ENCODE measurements around the gene PELI3.

PELI3 gene

DNA sequence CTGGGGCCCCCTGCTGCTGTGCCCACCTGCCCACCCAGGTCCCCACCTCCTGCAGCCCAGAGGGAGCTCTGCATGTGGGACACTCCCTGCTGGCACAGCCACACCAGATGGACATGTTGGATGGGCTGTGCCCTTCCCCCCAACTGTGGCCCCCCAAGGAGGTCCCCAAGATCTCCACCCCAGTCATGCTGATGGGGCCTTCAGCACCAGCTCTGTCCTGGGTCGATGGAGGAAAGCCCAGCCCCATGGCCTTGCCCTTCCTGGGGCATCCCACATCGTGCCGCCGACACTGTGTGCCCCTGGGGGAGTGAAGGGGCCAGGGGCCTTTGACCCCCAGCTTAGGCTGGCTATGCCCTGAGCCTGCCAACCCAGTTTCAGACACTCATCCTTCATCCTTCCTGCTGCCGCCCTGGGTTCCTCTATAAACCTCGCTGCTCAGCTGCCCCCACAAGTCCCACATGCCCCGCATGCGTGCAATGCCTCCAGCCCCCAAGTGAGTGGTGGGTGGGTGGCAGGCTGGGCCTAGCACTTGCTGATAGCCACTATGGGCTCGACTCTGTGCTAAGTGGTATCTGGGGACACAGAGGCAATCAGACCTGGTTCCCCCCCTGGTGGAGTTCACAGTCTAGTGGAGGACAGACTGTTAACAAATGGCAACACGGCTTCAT lies 9.6 kb downstream of the PELI3 start:
- DNase-seq = no peak

DNA sequence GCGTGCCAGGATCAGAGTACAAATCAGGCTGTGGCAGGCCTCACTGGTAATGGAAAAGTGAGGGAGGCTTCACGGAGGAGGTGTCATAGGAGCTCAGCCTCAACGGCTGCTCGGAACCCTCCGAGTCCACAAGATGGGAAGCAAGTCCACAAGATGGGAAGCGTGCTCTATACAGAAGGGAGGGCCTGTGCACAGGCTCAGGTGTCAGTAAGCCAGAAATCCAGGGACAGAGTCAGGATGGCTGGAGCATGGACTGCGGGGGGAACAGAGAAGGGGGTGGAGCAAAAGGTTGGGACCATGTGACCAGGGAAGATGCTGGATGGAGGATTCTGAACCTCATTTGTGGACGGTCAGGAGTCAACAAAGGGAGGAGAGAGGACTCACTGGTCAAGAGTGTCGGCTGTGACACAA lies 10.1 kb downstream of the PELI3 start:
- no peak for DNase-seq

GRCh38 chr11:66477263-66478201 lies 10.8 kb downstream of the PELI3 start:
- DNase-seq = no peak

DNA sequence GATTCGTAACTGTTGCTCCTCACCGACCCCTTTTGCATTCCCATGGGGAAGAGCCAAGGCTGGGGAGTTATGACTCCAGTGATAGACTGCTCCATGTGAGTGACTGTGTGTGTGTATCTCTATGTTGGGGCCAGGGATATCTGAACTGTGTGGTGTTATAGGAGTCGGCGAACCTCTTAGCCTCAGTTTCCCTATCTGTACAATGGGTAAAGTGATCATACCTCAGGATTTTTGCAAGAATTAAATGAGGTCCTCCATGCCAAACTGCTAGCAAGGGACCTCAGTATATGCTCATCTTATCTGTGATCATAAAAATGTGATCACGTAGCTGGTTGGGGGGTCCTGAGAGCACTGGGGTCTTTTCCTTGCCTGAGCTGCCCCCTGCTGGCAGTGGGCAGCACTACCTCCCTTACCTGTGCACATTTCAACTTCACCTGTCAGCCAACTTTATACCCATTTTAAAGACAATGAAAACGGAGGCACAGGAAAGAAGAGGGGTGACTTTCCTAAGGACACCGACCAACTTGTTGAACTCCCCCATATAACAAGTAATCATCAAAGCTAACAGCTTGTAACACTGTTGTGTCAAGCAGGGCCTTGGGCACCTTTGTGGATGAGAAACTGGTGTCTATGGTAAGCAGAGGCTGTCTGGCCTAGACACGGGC lies 12.2 kb downstream of the PELI3 start:
- no peak for DNase-seq

GRCh38 chr11:66479394-66480116 lies 12.8 kb downstream of the PELI3 start:
- peak; percentile 60 for DNase-seq

DNA sequence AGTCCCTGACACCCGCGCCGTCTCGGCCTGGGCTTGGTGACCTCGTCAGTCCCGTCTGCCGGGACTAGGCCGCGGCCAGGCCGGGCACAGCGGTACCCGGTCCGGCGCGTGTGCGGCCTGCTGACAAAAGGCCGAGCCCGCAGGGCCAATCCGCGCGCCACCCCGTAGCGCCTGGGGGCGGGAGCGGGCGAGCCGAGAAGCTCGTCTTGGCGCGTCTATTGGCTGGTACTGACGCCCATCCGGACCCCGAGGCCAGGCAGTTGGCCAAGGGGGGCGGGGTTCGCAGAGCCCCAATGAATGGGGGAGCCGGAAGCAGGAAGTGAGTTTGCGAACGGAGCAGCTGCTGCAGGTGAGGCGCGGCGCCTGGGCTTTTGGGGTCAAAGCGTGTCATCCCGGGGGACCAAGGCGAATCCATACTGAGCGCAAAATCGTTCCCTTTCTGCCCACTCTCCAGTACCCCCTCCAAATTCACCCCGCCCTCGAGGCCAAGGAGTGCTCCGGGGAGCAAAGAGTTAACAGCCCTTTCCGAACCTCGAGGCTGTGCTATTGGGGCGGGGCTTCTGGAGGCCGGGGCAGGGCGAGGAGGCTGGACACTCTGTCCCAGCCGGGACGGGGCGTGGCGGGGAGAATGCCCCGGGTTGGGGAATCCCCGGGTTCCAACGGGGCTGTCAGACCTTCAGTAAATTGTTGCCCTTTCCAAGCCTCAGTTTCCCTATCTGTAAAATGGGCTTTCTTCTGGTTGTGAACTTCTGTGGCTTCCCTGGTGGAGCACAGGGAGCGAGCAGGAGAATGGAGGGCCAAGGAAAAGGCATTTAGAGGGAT lies 13.6 kb downstream of the PELI3 start, which contains the start of gene DPP3:
Gene DPP3, plus strand, starts transcription at position 318 of the 822 bp plus-strand sequence. CDS start 1,767 bp downstream, outside the sequence.
- DNase-seq = peak; percentile 93

GRCh38 chr11:66484806-66485380 lies 18.2 kb downstream of the PELI3 start:
- DNase-seq = no peak

DNA sequence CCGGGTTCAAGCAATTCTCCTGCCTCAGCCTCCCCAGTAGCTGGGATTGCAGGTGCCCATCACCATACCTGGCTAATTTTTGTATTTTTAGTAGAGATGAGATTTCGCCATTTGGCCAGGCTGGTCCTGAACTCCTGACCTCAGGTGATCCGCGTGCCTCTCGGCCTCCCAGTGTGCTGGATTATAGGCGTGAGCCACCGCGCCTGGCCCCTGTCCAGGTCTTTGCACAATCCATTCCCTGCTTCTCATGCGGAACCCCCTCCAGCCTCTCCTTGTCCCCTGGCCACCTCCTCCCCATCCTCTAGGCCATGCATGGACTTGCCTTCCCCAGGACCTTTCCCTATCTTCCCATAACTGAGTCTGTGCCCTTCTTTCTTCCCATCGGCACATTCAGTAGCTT lies 22.3 kb downstream of the PELI3 start:
- DNase-seq = no peak

- DNase-seq = no peak
Observed at GRCh38 chr11:66489636-66490035, 22.9 kb downstream of the PELI3 start.

GRCh38 chr11:66491315-66491935 lies 24.7 kb downstream of the PELI3 start:
- no peak for DNase-seq

DNA sequence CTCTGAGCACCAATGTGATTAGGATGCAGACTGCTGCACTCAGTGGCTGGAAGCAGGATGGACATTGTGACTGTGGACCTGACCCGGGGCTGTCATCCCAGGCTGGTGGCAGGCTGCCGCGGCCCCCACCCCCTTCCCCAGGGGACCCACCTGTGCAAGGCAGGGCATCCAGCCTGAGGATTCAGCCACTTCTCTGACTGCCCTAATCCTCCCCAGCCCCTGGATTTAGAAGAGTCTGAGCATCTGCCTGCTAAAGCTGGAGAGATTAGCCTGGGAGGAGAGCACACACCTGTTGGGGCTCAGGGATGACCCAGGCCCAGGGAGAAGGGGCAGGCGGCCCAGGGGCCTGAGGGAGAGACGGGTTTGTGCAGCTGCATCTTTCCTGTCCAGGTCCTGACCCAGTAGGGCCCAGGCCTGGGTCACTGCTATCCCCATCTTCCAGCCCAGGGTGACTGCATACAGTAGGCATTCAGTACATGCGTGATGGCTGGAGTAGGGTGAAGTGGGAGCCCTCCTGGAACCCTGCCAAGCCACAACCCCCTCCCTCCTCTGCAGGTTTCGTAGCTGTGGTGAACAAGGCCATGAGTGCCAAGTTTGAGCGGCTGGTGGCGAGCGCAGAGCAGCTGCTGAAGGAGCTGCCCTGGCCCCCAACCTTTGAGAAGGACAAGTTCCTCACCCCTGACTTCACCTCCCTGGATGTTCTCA lies 25.6 kb downstream of the PELI3 start:
- no peak for DNase-seq

- no peak for DNase-seq
Observed at GRCh38 chr11:66493130-66493529, 26.4 kb downstream of the PELI3 start.

GRCh38 chr11:66494458-66494857 lies 27.8 kb downstream of the PELI3 start:
- DNase-seq = no peak

DNA sequence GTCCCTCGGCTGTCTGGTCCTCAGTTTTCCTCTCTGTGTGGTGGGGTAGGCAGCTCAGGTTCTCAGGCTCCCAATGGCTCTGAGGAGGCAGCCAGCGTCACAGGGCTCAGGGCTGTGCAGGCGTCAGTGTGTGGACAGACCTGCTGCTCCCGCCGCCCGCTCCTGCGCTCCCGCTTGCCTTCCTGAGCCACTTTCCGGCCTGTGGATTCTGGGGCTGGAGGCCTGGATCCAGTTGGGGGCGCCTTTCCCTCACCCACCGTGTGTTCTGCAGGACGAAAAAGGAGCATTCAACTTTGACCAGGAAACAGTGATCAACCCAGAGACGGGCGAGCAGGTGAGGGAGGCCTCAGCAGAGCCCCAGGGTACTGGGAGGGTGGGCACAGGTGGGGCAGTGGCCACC lies 28.2 kb downstream of the PELI3 start:
- no peak for DNase-seq

DNA sequence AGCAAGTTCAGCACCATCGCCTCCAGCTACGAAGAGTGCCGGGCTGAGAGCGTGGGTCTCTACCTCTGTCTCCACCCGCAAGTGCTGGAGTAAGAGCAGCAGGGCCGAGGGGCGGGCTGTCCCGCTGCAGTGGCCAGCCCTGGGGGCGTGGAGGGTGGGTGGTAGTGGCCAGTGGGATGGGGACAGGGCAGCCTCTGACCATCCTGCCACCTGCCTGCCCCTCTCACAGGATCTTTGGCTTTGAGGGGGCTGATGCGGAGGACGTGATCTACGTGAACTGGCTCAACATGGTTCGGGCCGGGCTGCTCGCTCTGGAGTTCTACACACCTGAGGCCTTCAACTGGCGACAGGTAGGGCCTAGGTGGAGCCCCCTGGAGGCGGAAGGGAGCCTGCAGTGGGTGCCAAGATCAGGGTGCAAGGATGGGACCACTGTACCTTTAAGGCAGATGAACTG lies 28.7 kb downstream of the PELI3 start:
- no peak for DNase-seq

DNA sequence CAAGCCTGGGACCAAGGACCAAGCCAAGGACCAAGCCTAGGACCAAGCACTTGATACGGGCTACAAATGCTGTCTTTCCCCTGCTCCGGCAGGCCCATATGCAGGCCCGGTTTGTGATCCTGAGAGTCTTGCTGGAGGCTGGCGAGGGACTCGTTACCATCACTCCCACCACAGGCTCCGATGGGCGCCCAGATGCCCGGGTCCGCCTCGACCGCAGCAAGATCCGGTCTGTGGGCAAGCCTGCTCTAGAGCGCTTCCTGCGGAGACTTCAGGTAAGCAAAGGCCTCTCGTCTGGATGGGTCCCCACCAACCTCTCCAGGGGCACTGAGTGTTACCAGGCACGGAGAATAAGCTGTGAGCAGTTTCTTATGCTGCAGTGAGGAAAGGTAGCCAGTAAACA lies 30.5 kb downstream of the PELI3 start:
- DNase-seq = no peak

DNA sequence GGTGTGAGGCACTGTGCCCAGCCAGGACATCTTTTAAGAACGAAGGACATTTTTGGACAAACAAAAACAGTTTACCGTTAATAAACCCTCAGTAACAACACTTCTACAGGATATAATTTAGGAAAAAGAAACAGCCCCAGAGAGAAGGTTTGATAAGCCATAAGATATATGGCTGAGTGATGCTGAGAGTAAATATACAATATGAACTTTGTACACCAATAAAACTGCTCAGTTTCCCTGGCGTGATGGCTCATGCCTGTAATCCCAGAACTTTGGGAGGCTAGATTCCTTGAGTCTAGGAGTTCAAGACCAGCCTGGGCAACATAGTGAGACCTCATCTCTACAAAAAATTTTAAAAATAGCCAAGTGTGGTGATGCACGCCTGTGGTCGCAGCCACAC lies 31.8 kb downstream of the PELI3 start:
- DNase-seq = no peak

GRCh38 chr11:66505276-66505816 lies 38.6 kb downstream of the PELI3 start:
- no peak for DNase-seq

GRCh38 chr11:66509131-66509561 lies 42.4 kb downstream of the PELI3 start:
- no peak for DNase-seq

Measured in amniotic stem cell (primary cell).